Anterior cingulate cortex (tissue), 58 donors: ENCODE measurements around the gene CCL19.

Source experiments
- DNase-seq, 58 donors: peaks; one replicate each; lab custom pipeline; 2025; lab: John Stamatoyannopoulos, UW

CCL19 gene

DNA sequence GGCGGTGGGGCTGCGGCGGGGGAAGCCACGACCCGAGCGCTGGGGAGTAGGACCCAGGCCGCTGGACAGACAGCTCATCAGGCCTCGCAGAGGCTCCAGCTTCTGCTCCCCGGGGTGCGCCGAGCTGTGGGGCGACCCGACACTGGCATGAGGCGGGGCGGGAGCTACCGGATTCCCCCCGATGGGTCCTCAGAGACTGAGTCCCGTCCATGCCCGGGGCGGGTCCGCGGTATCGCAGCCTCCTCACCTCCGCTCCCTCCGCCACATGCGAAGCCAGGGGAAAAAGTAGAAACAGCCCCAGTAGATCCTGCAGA lies 26.1 kb downstream of the CCL19 start:
- peak in 1 of 58 donors; percentile 74 for DNase-seq

DNA sequence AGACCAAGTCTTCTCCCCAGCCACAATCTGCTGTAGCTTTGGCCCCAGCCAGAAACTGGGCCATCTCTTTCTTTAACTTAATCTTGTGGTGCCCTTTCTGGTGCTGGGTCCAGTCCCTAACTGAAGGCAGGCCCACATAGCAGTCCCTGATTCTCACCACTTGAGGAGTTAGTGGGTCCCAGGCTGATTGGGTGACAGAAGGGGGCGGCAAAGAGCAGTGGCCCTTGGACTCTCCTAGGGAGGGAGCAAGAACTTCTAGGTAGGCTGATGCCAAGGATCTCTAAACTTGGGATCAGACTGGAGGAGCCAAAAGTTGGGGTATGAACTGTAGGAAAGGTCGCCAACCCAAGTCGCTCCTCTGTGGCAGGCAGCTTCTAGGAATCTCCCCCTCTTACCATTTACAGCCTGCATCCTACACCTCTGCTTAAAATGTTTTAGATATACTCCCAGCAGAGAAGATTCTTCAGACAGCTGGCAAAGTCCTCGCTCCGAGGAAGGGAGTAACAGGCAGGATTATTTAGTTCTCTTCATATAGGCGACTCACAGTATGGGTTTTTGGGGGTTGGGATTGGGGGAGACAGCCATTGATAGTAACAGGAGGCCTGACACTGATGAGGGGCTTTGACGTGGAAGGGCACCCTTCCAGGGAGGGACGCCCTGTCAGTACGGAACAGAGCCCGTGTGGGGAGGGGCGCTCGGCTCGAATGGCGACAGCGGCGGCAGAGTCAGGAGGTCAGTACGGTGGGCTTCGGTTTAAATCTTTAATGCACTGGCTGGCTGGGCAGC lies 26.6 kb downstream of the CCL19 start:
- DNase-seq, result peak in 51 of 58 donors; percentile 15 to 83 (median 56)

DNA sequence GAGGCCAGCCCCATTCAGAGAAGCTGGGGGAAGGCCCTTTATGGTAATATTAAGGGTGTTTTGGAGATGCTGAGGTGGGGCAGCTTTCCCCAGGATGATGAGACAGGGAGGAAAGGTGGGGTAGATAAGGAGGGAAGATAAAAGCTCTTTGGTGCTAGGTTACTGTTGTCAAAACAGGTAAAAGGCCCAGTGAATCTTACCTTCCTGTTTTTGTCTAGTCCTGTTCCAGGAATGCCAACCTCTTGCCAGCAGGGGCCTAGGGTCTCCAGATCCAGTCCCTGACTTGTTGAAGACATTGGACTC lies 27.8 kb downstream of the CCL19 start:
- no peak for DNase-seq

DNA sequence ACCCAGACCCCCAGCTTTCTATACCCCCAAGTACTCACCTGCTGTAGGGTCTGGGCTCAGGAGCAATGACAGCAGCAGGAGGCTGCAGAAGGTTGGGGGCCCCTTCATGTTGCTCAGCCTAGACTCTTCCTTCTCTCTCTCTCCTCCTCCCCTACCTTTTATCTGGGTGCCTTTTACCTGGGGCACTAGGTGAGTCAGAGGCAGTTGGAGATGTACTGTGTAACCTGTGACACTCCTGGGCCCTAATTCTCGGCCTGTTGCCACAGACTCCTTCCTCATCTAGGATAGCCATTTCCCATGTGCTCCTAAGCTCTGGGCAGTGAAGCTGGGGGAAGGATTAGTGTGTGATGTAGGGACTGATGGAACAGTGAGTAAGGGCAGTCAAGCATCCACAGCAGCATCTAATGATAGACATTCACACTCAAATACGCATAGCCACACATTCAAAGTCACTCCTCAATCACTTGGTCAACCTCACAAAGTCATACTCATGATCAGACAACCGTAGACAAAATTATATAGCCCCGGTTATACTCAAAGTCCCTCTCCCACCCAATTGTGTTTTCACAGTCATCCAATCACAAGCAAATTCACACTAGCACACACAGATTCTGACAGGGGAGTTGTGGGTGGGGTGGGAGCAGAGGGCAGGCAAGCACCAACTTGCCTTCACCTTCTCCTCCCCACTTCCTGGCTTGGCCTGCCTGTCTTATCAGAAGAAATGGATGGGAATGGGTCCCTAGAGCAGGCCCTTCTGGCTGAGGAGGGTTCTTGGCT lies 28.4 kb downstream of the CCL19 start, which contains the start of gene CCL27:
Gene CCL27, minus strand, starts transcription at position 132 of the 777 bp plus-strand sequence. Its CDS starts 24 bp downstream, at position 108.
- no peak for DNase-seq

DNA sequence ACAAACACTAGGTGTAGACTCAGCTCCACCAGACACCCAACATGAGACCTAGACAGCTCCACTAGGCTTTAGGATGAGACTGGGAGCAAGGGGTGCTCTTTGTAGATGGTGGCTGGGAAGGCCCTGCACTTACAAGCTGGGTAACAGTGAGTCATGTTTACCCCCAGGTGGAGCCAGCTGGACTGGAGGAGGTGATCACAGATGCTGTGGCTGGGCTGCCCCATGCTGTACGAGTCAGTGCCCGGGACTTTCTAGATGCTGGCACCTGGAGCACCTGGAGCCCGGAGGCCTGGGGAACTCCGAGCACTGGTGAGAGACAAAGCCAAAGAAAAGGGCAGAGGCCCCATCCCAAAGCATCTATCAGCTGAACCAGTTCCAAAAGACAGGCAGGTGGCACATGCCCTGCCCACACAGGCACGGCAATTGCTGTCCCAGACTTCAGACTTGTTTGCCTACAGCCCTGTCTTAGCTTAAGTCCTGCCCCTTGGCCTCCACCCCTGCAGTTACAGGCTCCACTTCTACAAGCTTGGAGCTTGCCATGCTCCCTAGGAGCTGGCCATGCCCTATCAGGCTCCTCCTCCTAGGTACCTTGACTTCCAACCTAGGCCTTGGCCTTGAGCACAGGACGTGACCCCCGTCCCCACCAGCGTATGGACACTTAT lies 31.4 kb downstream of the CCL19 start:
- no peak for DNase-seq

DNA sequence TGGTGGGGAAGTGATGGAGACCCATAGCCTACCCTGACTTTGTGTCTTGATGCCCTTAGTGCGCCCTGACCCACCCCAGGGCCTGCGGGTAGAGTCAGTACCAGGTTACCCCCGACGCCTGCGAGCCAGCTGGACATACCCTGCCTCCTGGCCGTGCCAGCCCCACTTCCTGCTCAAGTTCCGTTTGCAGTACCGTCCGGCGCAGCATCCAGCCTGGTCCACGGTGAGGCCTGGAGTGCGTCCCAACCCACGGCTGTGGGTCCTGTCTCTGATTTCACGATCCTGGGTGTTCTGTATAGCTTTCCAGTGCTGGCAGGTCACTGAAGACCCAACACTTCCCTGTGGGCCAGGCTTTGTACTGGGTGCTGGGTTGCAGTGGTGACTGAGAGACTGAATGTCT lies 32.6 kb downstream of the CCL19 start:
- DNase-seq, result no peak

DNA sequence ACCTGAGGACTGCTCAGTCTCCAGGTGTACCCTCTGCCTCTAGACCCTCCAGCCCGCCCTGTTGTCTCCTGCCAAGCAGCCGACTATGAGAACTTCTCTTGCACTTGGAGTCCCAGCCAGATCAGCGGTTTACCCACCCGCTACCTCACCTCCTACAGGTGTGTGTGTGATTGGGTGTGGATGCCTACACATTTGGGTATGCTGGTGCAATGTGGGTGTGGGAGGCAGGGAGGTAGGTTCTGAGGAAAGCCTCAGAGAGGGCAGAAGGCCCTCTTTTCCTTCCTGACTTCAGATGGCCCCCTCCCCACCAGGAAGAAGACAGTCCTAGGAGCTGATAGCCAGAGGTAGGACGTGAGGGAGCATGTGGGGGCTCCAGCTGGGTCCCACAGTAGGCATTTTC lies 34.1 kb downstream of the CCL19 start:
- DNase-seq, result peak in 1 of 58 donors; percentile 4

DNA sequence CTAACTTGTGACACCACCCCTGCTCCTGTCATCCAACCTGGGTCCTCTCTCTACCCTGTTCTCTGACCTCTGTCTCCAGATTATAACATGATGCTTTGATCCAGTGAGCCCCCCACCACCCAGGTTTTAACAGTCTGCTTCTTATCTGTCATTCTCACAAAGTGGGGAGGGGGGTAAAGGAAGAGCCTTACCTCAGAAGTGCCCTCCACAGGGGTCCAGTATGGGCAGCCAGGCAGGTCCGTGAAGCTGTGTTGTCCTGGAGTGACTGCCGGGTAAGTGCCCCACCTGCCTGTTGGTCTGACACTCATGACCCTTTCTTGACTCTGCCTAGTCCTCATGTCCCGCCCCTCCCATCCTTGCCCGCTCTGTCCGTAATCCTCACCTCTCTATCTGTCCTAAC lies 35.7 kb downstream of the CCL19 start:
- no peak for DNase-seq

DNA sequence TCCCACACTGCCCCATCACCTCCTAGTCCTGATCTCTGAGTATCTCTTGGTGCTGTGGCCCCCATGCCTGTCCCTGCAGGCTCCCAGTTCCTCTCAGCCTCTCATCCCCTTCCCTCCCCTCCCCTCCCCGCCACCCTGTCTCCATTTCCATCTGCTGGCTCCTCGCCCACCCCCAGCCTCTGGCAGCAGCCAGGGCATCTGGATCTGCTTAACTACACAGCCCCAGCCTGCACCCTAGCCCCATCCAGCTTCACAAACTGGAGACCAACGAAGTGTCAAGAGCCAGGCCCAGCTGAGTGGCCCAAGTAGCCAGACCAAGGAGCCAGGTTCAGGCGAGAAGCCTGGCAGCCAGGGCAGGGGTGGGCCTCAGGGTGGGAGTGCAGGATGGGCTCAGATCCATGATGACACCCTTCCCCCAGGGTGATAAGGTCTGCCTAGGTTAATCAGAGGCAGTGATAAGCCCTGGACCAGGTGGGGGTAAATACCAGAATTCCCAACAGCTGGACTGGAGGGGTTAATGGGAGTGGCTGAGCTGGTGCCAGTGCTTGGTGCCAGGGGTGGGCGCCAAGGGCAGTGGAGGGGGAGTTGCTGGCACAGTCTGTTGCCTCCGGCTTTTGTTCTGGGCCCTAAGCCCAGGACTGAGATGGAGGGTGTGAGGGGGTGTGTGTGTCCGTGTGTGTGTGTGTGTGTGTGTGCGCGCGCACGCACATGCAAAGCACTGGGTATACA lies 36.6 kb downstream of the CCL19 start:
- DNase-seq, result peak in 55 of 58 donors; percentile 20 to 90 (median 75)

DNA sequence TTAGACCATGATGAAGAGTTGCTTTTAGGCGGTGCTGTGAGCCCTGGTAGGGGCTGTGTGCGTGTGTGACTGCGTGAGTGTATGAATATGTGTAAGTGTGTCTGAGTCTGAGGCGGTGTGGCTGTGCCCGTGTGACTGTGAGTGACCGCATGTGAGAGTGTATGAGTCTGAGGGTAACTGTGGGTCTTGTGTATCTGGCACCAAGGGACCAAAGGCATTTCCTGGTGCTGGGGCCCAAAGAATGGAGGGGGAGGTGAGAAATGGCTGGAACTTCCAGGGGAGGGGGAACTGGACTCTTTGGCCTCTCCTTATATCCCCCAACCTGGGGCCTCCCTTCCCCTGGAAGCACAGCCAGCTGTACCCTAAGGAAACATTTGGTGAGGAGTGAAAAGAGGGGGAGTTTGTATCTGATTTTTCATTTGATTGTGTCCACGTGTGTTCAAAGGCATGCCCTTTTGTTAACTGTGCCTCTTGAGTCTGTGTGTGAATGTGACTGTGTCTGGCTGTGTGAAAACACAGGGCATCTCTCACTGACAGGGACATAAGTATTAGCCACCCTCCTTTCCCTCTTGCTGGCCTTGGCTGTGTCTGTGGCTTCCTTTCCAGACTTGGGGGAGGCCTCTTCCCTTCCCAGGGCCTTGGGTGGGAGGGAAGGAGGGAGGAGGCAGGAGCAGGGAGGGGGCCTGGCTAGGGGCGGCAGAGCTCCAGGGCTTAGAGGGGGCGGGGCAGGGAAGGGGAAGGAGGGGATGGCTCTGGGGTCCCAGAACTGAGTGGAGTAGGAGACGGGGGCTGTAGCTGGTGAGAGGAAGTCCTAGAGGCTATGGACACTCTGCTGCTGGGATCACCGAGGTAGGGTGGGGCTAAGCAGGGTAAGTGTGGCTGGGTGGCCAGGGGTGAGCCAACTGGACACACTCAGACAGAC lies 37.7 kb downstream of the CCL19 start:
- peak in 6 of 58 donors; percentile 14 to 36 (median 15) for DNase-seq

DNA sequence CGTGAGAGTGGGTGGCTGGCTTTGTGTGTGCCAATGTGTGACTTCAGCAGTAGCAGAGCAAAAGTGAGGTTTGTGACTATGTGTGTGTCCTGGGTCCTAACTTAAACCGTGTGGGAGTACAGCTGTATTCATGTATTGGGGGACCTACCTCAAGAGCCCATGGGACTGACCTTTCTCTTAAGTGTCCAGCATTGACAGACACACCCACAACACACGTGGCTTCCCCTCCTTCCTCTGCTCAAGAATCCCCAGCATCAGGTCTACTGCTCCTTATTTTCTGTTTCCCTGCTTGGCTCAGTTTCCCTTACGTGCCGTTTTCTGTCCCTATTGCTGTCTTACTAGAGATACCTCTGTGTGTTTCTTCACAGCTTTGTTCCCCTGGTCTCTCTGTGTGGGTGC lies 38.5 kb downstream of the CCL19 start:
- peak in 2 of 58 donors; percentile 37 to 49 for DNase-seq

DNA sequence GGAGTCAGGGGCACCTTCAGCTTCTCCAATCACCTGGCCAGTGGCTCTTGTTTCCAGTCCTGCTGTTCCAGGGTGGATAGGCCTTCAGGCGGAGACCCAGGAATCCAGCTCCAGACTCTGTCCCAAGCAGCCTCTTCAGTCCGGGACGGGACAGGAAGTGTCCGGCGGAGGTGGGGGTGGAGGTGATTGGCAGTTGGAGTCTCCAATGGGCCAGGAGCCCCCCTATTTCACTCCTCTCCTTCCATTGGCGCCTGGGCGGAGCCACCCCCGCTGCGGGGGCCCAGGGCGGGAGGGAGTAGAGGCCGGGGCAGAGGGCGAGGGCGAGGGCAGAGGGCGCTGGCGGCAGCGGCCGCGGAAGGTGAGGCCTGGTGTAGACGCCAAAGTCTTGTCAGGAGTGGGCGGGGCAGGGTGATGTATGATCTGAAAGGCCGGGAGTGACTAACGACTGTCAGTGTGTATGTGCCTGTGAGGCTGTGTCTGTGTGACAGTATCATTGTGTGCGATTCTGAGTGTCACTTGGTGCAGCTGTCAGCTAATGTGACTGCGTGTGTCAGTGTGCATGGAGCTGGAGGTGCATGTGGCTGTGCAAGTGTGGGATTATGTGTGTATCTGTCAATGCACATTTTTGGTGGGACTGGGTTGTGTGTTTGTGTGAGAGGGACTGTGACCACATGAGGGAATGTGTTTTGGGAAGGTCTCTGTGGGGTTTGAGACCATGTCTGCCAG lies 39.0 kb downstream of the CCL19 start, which contains the start of gene IL11RA:
Gene IL11RA, plus strand, starts transcription at position 310 of the 726 bp plus-strand sequence. CDS start 3,033 bp downstream, outside the sequence.
- DNase-seq, result peak in 55 of 58 donors; percentile 37 to 93 (median 76)

DNA sequence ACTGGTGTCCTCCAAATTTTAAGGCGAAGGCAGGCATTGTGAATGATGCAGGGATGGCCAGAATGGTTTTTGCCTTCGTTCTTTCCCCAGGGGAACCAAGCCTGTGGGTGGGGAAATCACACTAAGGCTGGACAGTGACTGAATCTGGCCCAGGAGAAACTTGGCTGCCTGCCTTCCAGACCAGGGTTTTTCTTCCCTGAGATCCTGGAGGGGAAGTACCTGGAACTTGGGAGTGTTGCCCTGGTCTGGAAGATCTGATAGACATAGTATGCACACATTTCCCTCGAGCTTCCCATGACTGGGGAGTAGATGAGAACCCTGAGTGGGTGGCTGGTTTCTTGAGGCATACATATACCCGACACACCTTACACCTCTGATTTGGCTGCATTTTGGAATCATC lies 39.8 kb downstream of the CCL19 start:
- DNase-seq, result no peak

DNA sequence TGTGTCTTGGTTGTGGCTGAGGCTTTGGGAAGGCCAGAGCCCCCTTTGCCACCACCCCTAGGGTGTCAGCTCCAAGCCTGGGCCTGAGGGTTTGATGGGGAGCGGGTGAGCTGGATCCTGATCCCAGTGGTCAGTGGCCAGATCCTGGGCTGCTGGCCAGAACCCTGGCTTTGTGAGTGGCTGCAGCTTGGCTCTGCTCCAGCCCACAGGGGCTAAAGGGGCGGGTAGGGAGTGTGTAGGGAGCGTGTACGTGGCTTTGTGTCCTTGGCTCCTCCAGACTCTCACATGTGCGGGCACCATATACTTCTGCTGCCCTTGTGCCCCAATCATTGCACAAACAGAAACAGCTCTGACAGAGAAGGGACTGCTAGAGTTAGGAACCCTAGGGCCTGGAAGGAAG lies 40.3 kb downstream of the CCL19 start:
- DNase-seq, result peak in 41 of 58 donors; percentile 7 to 77 (median 28)

DNA sequence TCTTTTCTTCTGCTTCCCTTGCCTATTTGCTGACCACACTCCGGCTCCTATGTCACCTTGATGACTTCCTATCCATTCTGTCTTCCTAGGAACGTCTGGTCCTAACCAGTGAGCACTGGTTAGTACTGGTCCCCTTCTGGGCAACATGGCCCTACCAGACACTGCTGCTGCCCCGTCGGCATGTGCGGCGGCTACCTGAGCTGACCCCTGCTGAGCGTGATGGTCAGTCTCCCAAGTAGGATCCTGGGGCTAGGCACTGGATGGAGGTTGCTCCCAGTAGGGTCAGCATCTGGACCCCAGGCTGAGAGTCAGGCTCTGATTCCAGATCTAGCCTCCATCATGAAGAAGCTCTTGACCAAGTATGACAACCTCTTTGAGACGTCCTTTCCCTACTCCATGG lies 42.4 kb downstream of the CCL19 start:
- no peak for DNase-seq

DNA sequence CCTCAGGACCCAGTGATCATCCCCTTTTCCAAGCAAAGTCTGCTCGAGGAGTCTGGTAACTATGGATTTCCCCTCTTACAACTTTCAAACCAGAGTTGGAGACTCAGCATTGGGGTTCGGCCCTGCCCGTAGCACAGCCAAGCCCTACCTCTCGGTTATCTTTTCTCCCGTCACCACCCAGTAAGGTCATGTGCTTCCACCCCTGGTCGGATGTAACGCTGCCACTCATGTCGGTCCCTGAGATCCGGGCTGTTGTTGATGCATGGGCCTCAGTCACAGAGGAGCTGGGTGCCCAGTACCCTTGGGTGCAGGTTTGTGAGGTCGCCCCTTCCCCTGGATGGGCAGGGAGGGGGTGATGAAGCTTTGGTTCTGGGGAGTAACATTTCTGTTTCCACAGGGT lies 43.4 kb downstream of the CCL19 start:
- DNase-seq, result no peak

DNA sequence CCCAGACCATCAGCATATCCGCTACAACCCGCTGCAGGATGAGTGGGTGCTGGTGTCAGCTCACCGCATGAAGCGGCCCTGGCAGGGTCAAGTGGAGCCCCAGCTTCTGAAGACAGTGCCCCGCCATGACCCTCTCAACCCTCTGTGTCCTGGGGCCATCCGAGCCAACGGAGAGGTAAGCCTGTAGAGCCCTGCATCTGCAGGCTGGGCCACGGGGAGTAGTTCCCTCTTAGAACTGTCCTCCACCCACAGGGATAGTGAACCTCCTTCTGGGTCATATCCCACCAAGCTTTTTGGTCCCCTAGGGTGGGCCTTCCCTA lies 44.0 kb downstream of the CCL19 start:
- DNase-seq, result no peak

DNA sequence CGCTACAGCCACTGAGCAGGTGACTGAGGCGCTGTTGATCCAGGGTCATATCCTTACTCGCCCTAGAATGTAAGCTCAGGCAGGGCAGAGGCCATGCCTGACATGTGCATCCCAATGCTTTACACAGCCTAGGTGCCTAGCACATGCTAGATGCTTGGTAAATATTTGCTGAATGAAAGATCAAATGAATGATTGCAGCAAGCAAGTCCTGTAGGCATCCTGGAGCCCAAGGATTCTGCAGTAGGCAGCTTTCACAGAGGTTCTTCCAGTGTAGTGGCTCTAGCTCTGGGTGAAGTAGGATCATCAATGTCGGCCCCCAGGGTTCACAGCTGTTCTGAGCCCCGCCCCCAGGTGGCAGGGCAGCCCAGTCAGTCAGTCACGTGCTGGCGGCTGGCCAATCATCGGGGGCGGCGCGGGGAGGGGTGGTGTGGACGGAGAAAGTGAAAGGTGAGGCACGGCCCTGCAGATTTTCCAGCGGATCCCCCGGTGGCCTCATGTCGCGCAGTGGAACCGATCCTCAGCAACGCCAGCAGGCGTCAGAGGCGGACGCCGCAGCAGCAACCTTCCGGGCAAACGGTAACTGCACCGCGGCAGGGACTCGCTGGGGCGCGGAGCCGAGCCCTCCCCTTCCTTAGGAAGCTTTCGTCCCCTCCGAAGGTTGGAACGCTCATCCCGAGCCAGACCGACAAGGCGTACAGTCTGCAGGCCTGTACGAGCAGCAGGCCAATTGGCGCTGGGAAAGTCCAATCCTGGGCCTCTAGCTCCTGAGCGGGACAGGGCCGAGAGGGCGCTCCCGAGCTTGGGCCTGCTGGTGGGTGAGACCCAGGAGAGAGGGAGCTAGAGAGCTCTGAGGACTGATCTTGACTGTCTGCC lies 44.6 kb downstream of the CCL19 start, which contains the start of gene GALT:
Gene GALT, plus strand, starts transcription at position 465 of the 873 bp plus-strand sequence. Its CDS starts 30 bp downstream, at position 495.
- DNase-seq, result peak; percentile 18 to 95 (median 80)
